ENCODE measurements around the gene BPI.

GRCh38 chr20:38275815-38276550 lies 28.0 kb upstream of the BPI start:
- TF ChIP-seq CTCF (IDR thresholded peaks at IDR 0.05): no peak
- no peak for TF ChIP-seq EZH2 (IDR thresholded peaks at IDR 0.05; ENCODE audit: borderline replicate concordance, insufficient read depth, low read depth, low read length, poor library complexity, severe bottlenecking)

Measured in B cell (primary cell).